ENCODE data around the gene ZPR1.

Gene ZPR1

GRCh38 chr11:116727990-116728389, 59.8 kb downstream of the ZPR1 start:
- H3K4me3 ChIP-seq (ENCODE audit: low read length): no peak overlapping the region
- no peak for TF ChIP-seq CTCF (IDR thresholded peaks at IDR 0.05; ENCODE audit: insufficient read depth, low read depth, low read length, missing control alignments)
- DNase-seq (ENCODE audit: low read depth): peak; percentile 12

- no peak overlapping the region for H3K4me3 ChIP-seq (ENCODE audit: low read length)
- no peak for TF ChIP-seq CTCF (IDR thresholded peaks at IDR 0.05; ENCODE audit: insufficient read depth, low read depth, low read length, missing control alignments)
- no peak for DNase-seq (ENCODE audit: low read depth)
Observed at GRCh38 chr11:116725434-116726221, 62.2 kb downstream of the ZPR1 start.

- TF ChIP-seq CTCF (IDR thresholded peaks at IDR 0.05; ENCODE audit: insufficient read depth, low read depth, low read length, missing control alignments): no peak
- H3K4me3 ChIP-seq (ENCODE audit: low read length): no peak overlapping the region
- DNase-seq (ENCODE audit: low read depth): no peak
Observed at GRCh38 chr11:116724813-116725212, 63.0 kb downstream of the ZPR1 start.
